ENCODE data around the gene CHPT1.
"Not testable (repeated sequence)": the region's sequence is repeated elsewhere in the genome, so short reads cannot be mapped to it uniquely, and the experiment has no call there.

CHPT1 gene

GRCh38 chr12:101653030-101653429, 44.4 kb upstream of the CHPT1 start:
- H3K27ac ChIP-seq: no peak overlapping the region
- no peaks in the 10 kb centered on the region for H3K79me2 ChIP-seq
- no peak overlapping the region for H2AFZ ChIP-seq
- no peaks in the 10 kb centered on the region for H3K36me3 ChIP-seq (ENCODE audit: control insufficient read depth, insufficient read depth, low read length)
- H3K9me3 ChIP-seq (ENCODE audit: control insufficient read depth, low read length): no peaks in the 10 kb centered on the region
- no peaks in the 10 kb centered on the region for H3K27me3 ChIP-seq (ENCODE audit: control insufficient read depth, insufficient read depth, low read length)
- H3K4me1 ChIP-seq: no peaks in the 10 kb centered on the region
- TF ChIP-seq, protein P1, sequence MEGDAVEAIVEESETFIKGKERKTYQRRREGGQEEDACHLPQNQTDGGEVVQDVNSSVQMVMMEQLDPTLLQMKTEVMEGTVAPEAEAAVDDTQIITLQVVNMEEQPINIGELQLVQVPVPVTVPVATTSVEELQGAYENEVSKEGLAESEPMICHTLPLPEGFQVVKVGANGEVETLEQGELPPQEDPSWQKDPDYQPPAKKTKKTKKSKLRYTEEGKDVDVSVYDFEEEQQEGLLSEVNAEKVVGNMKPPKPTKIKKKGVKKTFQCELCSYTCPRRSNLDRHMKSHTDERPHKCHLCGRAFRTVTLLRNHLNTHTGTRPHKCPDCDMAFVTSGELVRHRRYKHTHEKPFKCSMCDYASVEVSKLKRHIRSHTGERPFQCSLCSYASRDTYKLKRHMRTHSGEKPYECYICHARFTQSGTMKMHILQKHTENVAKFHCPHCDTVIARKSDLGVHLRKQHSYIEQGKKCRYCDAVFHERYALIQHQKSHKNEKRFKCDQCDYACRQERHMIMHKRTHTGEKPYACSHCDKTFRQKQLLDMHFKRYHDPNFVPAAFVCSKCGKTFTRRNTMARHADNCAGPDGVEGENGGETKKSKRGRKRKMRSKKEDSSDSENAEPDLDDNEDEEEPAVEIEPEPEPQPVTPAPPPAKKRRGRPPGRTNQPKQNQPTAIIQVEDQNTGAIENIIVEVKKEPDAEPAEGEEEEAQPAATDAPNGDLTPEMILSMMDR (IDR thresholded peaks at IDR 0.05): no peak
- no peak overlapping the region for H3K4me3 ChIP-seq (ENCODE audit: low read depth, low read length)
- H3K9ac ChIP-seq: no peak overlapping the region
- H3K4me2 ChIP-seq (ENCODE audit: low read length): no peak overlapping the region

DNA sequence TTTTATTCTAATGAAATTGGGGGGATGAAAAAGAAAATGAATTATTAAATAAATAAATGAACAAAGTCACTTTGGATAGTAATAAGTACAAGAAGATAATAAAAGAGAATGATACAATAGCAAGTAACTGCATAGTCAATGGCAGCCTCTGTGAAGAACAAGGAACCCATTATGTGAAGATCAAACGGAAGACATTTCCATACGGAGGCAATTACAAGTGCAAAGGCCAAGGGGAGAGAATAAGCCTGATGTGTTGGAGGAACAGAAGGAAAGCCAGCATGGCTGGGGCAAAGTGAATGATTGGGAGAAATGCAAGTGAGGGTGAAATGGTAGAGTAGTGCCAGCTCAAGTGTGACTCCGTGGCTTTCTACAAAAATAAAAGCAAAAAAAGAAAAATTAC, 43.9 kb upstream of the CHPT1 start:
- TF ChIP-seq, protein P1 (IDR thresholded peaks at IDR 0.05): no peak
- Histone ChIP-seq H3K4me3 (ENCODE audit: low read depth, low read length) (no peak overlapping the region), H3K4me2 (ENCODE audit: low read length) (no peak overlapping the region), H3K27ac (no peak overlapping the region), H3K9ac (no peak overlapping the region), H3K27me3 (ENCODE audit: control insufficient read depth, insufficient read depth, low read length) (no peaks in the 10 kb centered on the region), H2AFZ (no peak overlapping the region), H3K4me1 (no peaks in the 10 kb centered on the region), H3K36me3 (ENCODE audit: control insufficient read depth, insufficient read depth, low read length) (no peaks in the 10 kb centered on the region), H3K79me2 (no peaks in the 10 kb centered on the region), H3K9me3 (ENCODE audit: control insufficient read depth, low read length) (no peaks in the 10 kb centered on the region)

- no peak overlapping the region for H2AFZ ChIP-seq
- H3K27me3 ChIP-seq (ENCODE audit: control insufficient read depth, insufficient read depth, low read length): no peaks in the 10 kb centered on the region
- no peak overlapping the region for H3K27ac ChIP-seq
- H3K9ac ChIP-seq: no peak overlapping the region
- H3K79me2 ChIP-seq: no peaks in the 10 kb centered on the region
- no peaks in the 10 kb centered on the region for H3K36me3 ChIP-seq (ENCODE audit: control insufficient read depth, insufficient read depth, low read length)
- TF ChIP-seq, protein P1 (IDR thresholded peaks at IDR 0.05): no peak
- H3K4me2 ChIP-seq (ENCODE audit: low read length): no peak overlapping the region
- no peak overlapping the region for H3K4me3 ChIP-seq (ENCODE audit: low read depth, low read length)
- no peaks in the 10 kb centered on the region for H3K9me3 ChIP-seq (ENCODE audit: control insufficient read depth, low read length)
- H3K4me1 ChIP-seq: no peaks in the 10 kb centered on the region
Observed at GRCh38 chr12:101654442-101654841, 43.0 kb upstream of the CHPT1 start.

DNA sequence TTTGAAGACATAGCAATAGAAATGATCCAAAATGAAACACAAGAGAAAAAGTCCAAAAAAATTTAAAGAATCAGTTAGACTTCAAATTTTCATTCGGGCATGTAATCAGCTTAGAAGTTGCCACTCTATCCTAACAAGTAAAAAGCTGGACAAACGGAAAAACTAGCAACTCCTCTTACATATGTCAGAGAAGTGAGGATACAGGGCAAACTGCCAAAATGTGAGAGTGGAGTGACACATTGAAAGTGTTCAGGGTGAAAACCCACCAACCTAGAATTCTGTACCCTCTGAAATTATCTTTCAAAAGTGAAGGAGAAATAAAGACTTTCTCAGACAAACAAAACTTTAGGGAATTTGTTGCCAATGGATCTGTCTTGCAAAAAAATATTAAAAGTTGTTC, 42.0 kb upstream of the CHPT1 start:
- Histone ChIP-seq H3K4me3 (ENCODE audit: low read depth, low read length) (no peak overlapping the region), H3K9ac (no peak overlapping the region), H2AFZ (no peak overlapping the region), H3K36me3 (ENCODE audit: control insufficient read depth, insufficient read depth, low read length) (no peaks in the 10 kb centered on the region), H3K27ac (no peak overlapping the region), H3K79me2 (no peaks in the 10 kb centered on the region), H3K4me2 (ENCODE audit: low read length) (no peak overlapping the region), H3K9me3 (ENCODE audit: control insufficient read depth, low read length) (no peaks in the 10 kb centered on the region), H3K27me3 (ENCODE audit: control insufficient read depth, insufficient read depth, low read length) (no peaks in the 10 kb centered on the region), H3K4me1 (no peaks in the 10 kb centered on the region)
- TF ChIP-seq, protein P1 (IDR thresholded peaks at IDR 0.05): no peak

DNA sequence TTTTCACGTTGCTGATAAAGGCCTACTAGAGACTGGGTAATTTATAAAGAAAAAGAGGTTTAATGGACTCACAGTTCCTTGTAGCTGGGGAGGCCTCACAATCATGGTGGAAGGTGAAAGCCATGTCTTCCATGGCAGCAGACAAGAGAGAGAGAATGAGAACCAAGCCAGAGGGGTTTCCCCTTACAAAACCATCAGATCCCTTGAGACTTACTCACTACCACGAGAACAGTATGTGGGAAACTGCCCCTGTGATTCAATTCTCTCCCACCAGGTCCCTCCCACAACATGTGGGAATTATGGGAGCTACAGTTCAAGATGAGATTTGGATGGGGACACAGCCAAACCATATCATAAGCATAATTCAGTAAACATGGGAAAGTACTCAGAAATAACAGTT, 36.8 kb upstream of the CHPT1 start:
- H3K9me3 ChIP-seq (ENCODE audit: control insufficient read depth, low read length); H3K9ac ChIP-seq; H3K4me3 ChIP-seq (ENCODE audit: low read depth, low read length); H2AFZ ChIP-seq; H3K79me2 ChIP-seq; H3K4me2 ChIP-seq (ENCODE audit: low read length); H3K36me3 ChIP-seq (ENCODE audit: control insufficient read depth, insufficient read depth, low read length); H3K4me1 ChIP-seq; H3K27ac ChIP-seq; H3K27me3 ChIP-seq (ENCODE audit: control insufficient read depth, insufficient read depth, low read length): not testable (repeated sequence)

All from parathyroid adenoma (tissue), 2 donors.